GM12801 (cell line): ENCODE data around the gene PNN.

ENCODE experiments used
- CTCF ChIP-seq: IDR thresholded peaks from one replicate; pipeline ENCODE4 v1.5.1; 2011; ENCODE audit warnings: control low read depth; ENCODE audit not compliant: insufficient read length; ENCODE audit errors: extremely low read depth

PNN gene

GRCh38 chr14:39230416-39231035 is 55.5 kb downstream of the PNN start:
- no peak for TF ChIP-seq CTCF
